ENCODE results near the gene SSBP3. TPM values are rescaled to one million over a fixed set of nuclear protein-coding genes. Genes with fewer than 3 reads are reported as not detected.

The SSBP3 gene
- total RNA-seq, 2 experiments from 2014 or later: 109 to 111 TPM

GRCh38 chr1:54342742-54343687 lies 63.2 kb downstream of the SSBP3 start:
- ChIA-PET CTCF (no interaction called here), POLR2A (no interaction called here)
- H3K9me3 Mint-ChIP-seq (ENCODE audit: insufficient read depth): no peaks in the 10 kb centered on the region
- H3K4me1 Mint-ChIP-seq (ENCODE audit: low read depth): peaks cover 18% of the 10 kb centered on the region
- no peak overlapping the region for H3K4me3 Mint-ChIP-seq
- no peak for ATAC-seq
- DNase-seq: no peak
- H3K27me3 Mint-ChIP-seq (ENCODE audit: low read depth): no peaks in the 10 kb centered on the region
- peaks cover 15% of the 10 kb centered on the region for H3K36me3 Mint-ChIP-seq (ENCODE audit: low read depth)
- H3K27ac Mint-ChIP-seq: no peak overlapping the region

- ATAC-seq (no peak), DNase-seq (no peak)
- H3K36me3 Mint-ChIP-seq (ENCODE audit: low read depth): peaks cover 11% of the 10 kb centered on the region
- no peaks in the 10 kb centered on the region for H3K9me3 Mint-ChIP-seq (ENCODE audit: insufficient read depth)
- CTCF ChIA-PET: no interaction called here
- POLR2A ChIA-PET: no interaction called here
- H3K4me3 Mint-ChIP-seq: no peak overlapping the region
- H3K27ac Mint-ChIP-seq: no peak overlapping the region
- no peaks in the 10 kb centered on the region for H3K27me3 Mint-ChIP-seq (ENCODE audit: low read depth)
- H3K4me1 Mint-ChIP-seq (ENCODE audit: low read depth): peaks cover 14% of the 10 kb centered on the region
Measured at GRCh38 chr1:54342288-54342687, 63.9 kb downstream of the SSBP3 start.

GRCh38 chr1:54341763-54342162 lies 64.4 kb downstream of the SSBP3 start:
- ATAC-seq: no peak
- Mint-ChIP-seq H3K9me3 (ENCODE audit: insufficient read depth) (no peaks in the 10 kb centered on the region), H3K27me3 (ENCODE audit: low read depth) (no peaks in the 10 kb centered on the region), H3K27ac (no peak overlapping the region), H3K4me1 (ENCODE audit: low read depth) (peaks cover 14% of the 10 kb centered on the region), H3K36me3 (ENCODE audit: low read depth) (peaks cover 14% of the 10 kb centered on the region), H3K4me3 (no peak overlapping the region)
- no peak for DNase-seq
- ChIA-PET POLR2A (no interaction called here), CTCF (no interaction called here)

GRCh38 chr1:54340878-54341277 lies 65.3 kb downstream of the SSBP3 start:
- Mint-ChIP-seq H3K4me3 (no peak overlapping the region), H3K27me3 (ENCODE audit: low read depth) (no peaks in the 10 kb centered on the region), H3K27ac (peak overlapping the region; percentile 7), H3K9me3 (ENCODE audit: insufficient read depth) (no peaks in the 10 kb centered on the region), H3K36me3 (ENCODE audit: low read depth) (peaks cover 18% of the 10 kb centered on the region), H3K4me1 (ENCODE audit: low read depth) (peaks cover 18% of the 10 kb centered on the region)
- CTCF ChIA-PET: no interaction called here
- ATAC-seq (no peak), DNase-seq (no peak)
- POLR2A ChIA-PET: no interaction called here

- Mint-ChIP-seq H3K36me3 (ENCODE audit: low read depth) (peaks cover 20% of the 10 kb centered on the region), H3K4me1 (ENCODE audit: low read depth) (peaks cover 18% of the 10 kb centered on the region), H3K4me3 (no peak overlapping the region), H3K9me3 (ENCODE audit: insufficient read depth) (no peaks in the 10 kb centered on the region), H3K27me3 (ENCODE audit: low read depth) (no peaks in the 10 kb centered on the region), H3K27ac (no peak overlapping the region)
- POLR2A ChIA-PET: no interaction called here
- CTCF ChIA-PET: interaction anchor here (0.5 kb wide), 1 partner anchor 133 kb away, joined by 3 read pairs; no protein-coding TSS in a partner anchor
- ATAC-seq: no peak
- DNase-seq: no peak
Measured at GRCh38 chr1:54340434-54340833, 65.8 kb downstream of the SSBP3 start.

- Mint-ChIP-seq H3K36me3 (ENCODE audit: low read depth) (peaks cover 16% of the 10 kb centered on the region), H3K4me1 (ENCODE audit: low read depth) (peaks cover 21% of the 10 kb centered on the region), H3K4me3 (no peak overlapping the region), H3K9me3 (ENCODE audit: insufficient read depth) (no peaks in the 10 kb centered on the region), H3K27me3 (ENCODE audit: low read depth) (no peaks in the 10 kb centered on the region), H3K27ac (no peak overlapping the region)
- ChIA-PET POLR2A (no interaction called here), CTCF (interaction anchor here (1.1 kb wide), 1 partner anchor 11 kb away, joined by 5 read pairs; no protein-coding TSS in a partner anchor)
- DNase-seq (no peak), ATAC-seq (no peak)
Measured at GRCh38 chr1:54339126-54339525, 67.1 kb downstream of the SSBP3 start.

- H3K36me3 Mint-ChIP-seq (ENCODE audit: low read depth): peaks cover 14% of the 10 kb centered on the region
- ChIA-PET CTCF (interaction anchor here (1.1 kb wide), 2 partner anchors 12 to 256 kb away, joined by 3 to 5 read pairs; no protein-coding TSS in a partner anchor), POLR2A (no interaction called here)
- H3K27ac Mint-ChIP-seq: peak overlapping the region; percentile 21
- no peaks in the 10 kb centered on the region for H3K9me3 Mint-ChIP-seq (ENCODE audit: insufficient read depth)
- ATAC-seq (no peak), DNase-seq (no peak)
- H3K4me1 Mint-ChIP-seq (ENCODE audit: low read depth): peaks cover 21% of the 10 kb centered on the region
- no peak overlapping the region for H3K4me3 Mint-ChIP-seq
- no peaks in the 10 kb centered on the region for H3K27me3 Mint-ChIP-seq (ENCODE audit: low read depth)
Measured at GRCh38 chr1:54338464-54338863, 67.7 kb downstream of the SSBP3 start.

- Mint-ChIP-seq H3K27ac (peak overlapping the region; percentile 65), H3K4me3 (no peak overlapping the region), H3K9me3 (ENCODE audit: insufficient read depth) (no peaks in the 10 kb centered on the region), H3K27me3 (ENCODE audit: low read depth) (no peaks in the 10 kb centered on the region), H3K4me1 (ENCODE audit: low read depth) (peaks cover 21% of the 10 kb centered on the region), H3K36me3 (ENCODE audit: low read depth) (peaks cover 15% of the 10 kb centered on the region)
- DNase-seq (peak; percentile 51), ATAC-seq (peak; percentile 75)
- ChIA-PET POLR2A (no interaction called here), CTCF (interaction anchor here (1.1 kb wide), 2 partner anchors 13 to 256 kb away, joined by 3 to 5 read pairs; no protein-coding TSS in a partner anchor)
Measured at GRCh38 chr1:54337928-54338327, 68.3 kb downstream of the SSBP3 start.

- DNase-seq (no peak), ATAC-seq (no peak)
- no peak overlapping the region for H3K4me3 Mint-ChIP-seq
- H3K36me3 Mint-ChIP-seq (ENCODE audit: low read depth): peaks cover 15% of the 10 kb centered on the region
- POLR2A ChIA-PET: no interaction called here
- CTCF ChIA-PET: no interaction called here
- H3K9me3 Mint-ChIP-seq (ENCODE audit: insufficient read depth): no peaks in the 10 kb centered on the region
- H3K27me3 Mint-ChIP-seq (ENCODE audit: low read depth): no peaks in the 10 kb centered on the region
- H3K27ac Mint-ChIP-seq: peak overlapping the region; percentile 60
- H3K4me1 Mint-ChIP-seq (ENCODE audit: low read depth): peaks cover 24% of the 10 kb centered on the region
Measured at GRCh38 chr1:54337034-54337433, 69.2 kb downstream of the SSBP3 start.

- Mint-ChIP-seq H3K9me3 (ENCODE audit: insufficient read depth) (no peaks in the 10 kb centered on the region), H3K4me3 (no peak overlapping the region), H3K4me1 (ENCODE audit: low read depth) (peaks cover 32% of the 10 kb centered on the region), H3K36me3 (ENCODE audit: low read depth) (peaks cover 15% of the 10 kb centered on the region), H3K27ac (no peak overlapping the region), H3K27me3 (ENCODE audit: low read depth) (no peaks in the 10 kb centered on the region)
- DNase-seq: no peak
- ChIA-PET CTCF (no interaction called here), POLR2A (no interaction called here)
- ATAC-seq: no peak
Measured at GRCh38 chr1:54336116-54336515, 70.1 kb downstream of the SSBP3 start.

GRCh38 chr1:54335755-54336108 lies 70.5 kb downstream of the SSBP3 start:
- no peak for DNase-seq
- no peak for ATAC-seq
- peaks cover 33% of the 10 kb centered on the region for H3K4me1 Mint-ChIP-seq (ENCODE audit: low read depth)
- H3K27me3 Mint-ChIP-seq (ENCODE audit: low read depth): no peaks in the 10 kb centered on the region
- no peaks in the 10 kb centered on the region for H3K9me3 Mint-ChIP-seq (ENCODE audit: insufficient read depth)
- POLR2A ChIA-PET: no interaction called here
- CTCF ChIA-PET: no interaction called here
- H3K36me3 Mint-ChIP-seq (ENCODE audit: low read depth): peaks cover 15% of the 10 kb centered on the region
- H3K27ac Mint-ChIP-seq: no peak overlapping the region
- H3K4me3 Mint-ChIP-seq: no peak overlapping the region

- Mint-ChIP-seq H3K27me3 (ENCODE audit: low read depth) (no peaks in the 10 kb centered on the region), H3K9me3 (ENCODE audit: insufficient read depth) (no peaks in the 10 kb centered on the region), H3K36me3 (ENCODE audit: low read depth) (peaks cover 15% of the 10 kb centered on the region), H3K4me3 (no peak overlapping the region), H3K27ac (no peak overlapping the region), H3K4me1 (ENCODE audit: low read depth) (peaks cover 33% of the 10 kb centered on the region)
- CTCF ChIA-PET: interaction anchor here (1.0 kb wide), 1 partner anchor 45 kb away, joined by 3 read pairs; no protein-coding TSS in a partner anchor
- ATAC-seq (no peak), DNase-seq (no peak)
- POLR2A ChIA-PET: no interaction called here
Measured at GRCh38 chr1:54335011-54335754, 71.0 kb downstream of the SSBP3 start.

All from activated CD8-positive, alpha-beta T cell treated with anti-CD3 and anti-CD28 coated beads, Interleukin-2, amount 10 ng/mL, durations not matched to agents 7 days and 5 days (primary cell).